Colonic mucosa (tissue), 4 donors: ENCODE data around the gene ARHGDIB. TPM values are rescaled to one million over a fixed set of nuclear protein-coding genes. Genes with fewer than 3 reads are reported as not detected.

ENCODE experiments used
- DNase-seq: peaks from one replicate; pipeline ENCODE4 v3.0.0-alpha.2; 2020
- H3K27ac ChIP-seq: fragments of 200-600 bp; one replicate; pipeline ENCODE4 v1.8.0; 2021
- H3K27me3 ChIP-seq: fragments of 200-600 bp; one replicate; pipeline ENCODE4 v1.8.0; 2021
- H3K36me3 ChIP-seq: fragments of 200-600 bp; one replicate; pipeline ENCODE4 v1.8.0; 2021
- H3K4me1 ChIP-seq: fragments of 200-600 bp; one replicate; pipeline ENCODE4 v1.8.0; 2021; ENCODE audit warnings: mild to moderate bottlenecking
- H3K4me3 ChIP-seq: fragments of 200-600 bp; one replicate; pipeline ENCODE4 v1.8.0; 2021
- H3K9ac ChIP-seq, 2 donors: one replicate each; pipeline ENCODE4 v1.7.0; 2013; ENCODE audit warnings: control low read depth in 2 of 2, low read depth in 2 of 2, low read length in 2 of 2
- H3K9me3 ChIP-seq: fragments of 200-600 bp; one replicate; pipeline ENCODE4 v1.8.0; 2021
- intact Hi-C: fragments of 100-400 bp; cut with DNase I; formaldehyde crosslinking; loops from one replicate; pipeline ENCODE4 v1.14.1; 2022
- total RNA-seq, 2 donors: library from RNA; stranded (reverse); fragmentation: NEBNext Ultra II Directional in 1 of 2; extraction: Animal tissue kit (Norgen Biotek cat#: 25700) in 1 of 2; gene quantifications; one replicate each; pipeline ENCODE4 v1.2.1, GENCODE V29; 2021
- TF ChIP-seq, protein P1 (sequence below): fragments of 200-600 bp; IDR thresholded peaks from one replicate; pipeline ENCODE4 v1.8.0; 2022; ENCODE audit warnings: antibody characterized with exemption, mild to moderate bottlenecking
- donor health status: healthy.
- donor health status: DM: no; HTN: no; CAD: no.
- donor health status: DM: no; HTN: no; CAD: no.

ARHGDIB gene
- total RNA-seq, 2 donors from 2014 or later, result 21.5 to 40.8 TPM

GRCh38 chr12:14907953-14908352 lies 53.4 kb downstream of the ARHGDIB start:
- Histone ChIP-seq H3K27ac (no peak overlapping the region), H3K9ac (no peak overlapping the region), H3K36me3 (no peaks in the 10 kb centered on the region), H3K9me3 (no peaks in the 10 kb centered on the region), H3K27me3 (no peaks in the 10 kb centered on the region), H3K4me1 (no peaks in the 10 kb centered on the region), H3K4me3 (no peak overlapping the region)
- DNase-seq, result no peak
- intact Hi-C loops, result no loop called here
- TF ChIP-seq, protein P1, sequence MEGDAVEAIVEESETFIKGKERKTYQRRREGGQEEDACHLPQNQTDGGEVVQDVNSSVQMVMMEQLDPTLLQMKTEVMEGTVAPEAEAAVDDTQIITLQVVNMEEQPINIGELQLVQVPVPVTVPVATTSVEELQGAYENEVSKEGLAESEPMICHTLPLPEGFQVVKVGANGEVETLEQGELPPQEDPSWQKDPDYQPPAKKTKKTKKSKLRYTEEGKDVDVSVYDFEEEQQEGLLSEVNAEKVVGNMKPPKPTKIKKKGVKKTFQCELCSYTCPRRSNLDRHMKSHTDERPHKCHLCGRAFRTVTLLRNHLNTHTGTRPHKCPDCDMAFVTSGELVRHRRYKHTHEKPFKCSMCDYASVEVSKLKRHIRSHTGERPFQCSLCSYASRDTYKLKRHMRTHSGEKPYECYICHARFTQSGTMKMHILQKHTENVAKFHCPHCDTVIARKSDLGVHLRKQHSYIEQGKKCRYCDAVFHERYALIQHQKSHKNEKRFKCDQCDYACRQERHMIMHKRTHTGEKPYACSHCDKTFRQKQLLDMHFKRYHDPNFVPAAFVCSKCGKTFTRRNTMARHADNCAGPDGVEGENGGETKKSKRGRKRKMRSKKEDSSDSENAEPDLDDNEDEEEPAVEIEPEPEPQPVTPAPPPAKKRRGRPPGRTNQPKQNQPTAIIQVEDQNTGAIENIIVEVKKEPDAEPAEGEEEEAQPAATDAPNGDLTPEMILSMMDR, result no peak

DNA sequence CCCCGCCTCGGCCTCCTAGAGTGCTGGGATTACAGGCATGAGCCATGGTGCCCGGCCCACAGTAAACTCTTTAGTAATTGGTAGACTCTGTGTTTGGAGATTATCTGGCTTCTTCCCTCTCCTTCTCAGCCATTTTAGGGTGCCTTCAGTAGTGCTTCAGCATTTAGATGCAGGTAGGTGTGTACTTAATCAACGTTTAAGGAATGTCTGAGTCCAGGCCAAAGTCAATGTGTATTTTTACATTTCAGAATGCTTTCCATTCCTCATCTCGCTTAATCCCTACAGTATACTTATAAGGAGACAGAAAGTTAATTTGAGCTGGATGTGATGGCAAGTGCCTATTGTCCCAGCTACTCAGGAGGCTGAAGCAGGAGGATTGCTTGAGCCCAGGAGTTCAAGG lies 55.3 kb downstream of the ARHGDIB start:
- Histone ChIP-seq H3K9ac (no peak overlapping the region), H3K9me3 (no peaks in the 10 kb centered on the region), H3K27me3 (no peaks in the 10 kb centered on the region), H3K4me1 (no peaks in the 10 kb centered on the region), H3K27ac (no peak overlapping the region), H3K4me3 (no peak overlapping the region), H3K36me3 (no peaks in the 10 kb centered on the region)
- intact Hi-C loops, result no loop called here
- no peak for DNase-seq
- TF ChIP-seq, protein P1, result no peak

- intact Hi-C loops, result no loop called here
- Histone ChIP-seq H3K4me1 (no peaks in the 10 kb centered on the region), H3K27me3 (no peaks in the 10 kb centered on the region), H3K27ac (no peak overlapping the region), H3K4me3 (no peak overlapping the region), H3K36me3 (no peaks in the 10 kb centered on the region), H3K9ac (no peak overlapping the region), H3K9me3 (no peaks in the 10 kb centered on the region)
- DNase-seq, result no peak
- TF ChIP-seq, protein P1, result no peak
Measured at GRCh38 chr12:14905269-14906004, 56.0 kb downstream of the ARHGDIB start.

GRCh38 chr12:14904854-14905253 lies 56.5 kb downstream of the ARHGDIB start:
- Histone ChIP-seq H3K36me3 (no peaks in the 10 kb centered on the region), H3K27me3 (no peaks in the 10 kb centered on the region), H3K9ac (no peak overlapping the region), H3K4me1 (no peaks in the 10 kb centered on the region), H3K4me3 (no peak overlapping the region), H3K27ac (no peak overlapping the region), H3K9me3 (no peaks in the 10 kb centered on the region)
- intact Hi-C loops, result no loop called here
- TF ChIP-seq, protein P1, result no peak
- no peak for DNase-seq

DNA sequence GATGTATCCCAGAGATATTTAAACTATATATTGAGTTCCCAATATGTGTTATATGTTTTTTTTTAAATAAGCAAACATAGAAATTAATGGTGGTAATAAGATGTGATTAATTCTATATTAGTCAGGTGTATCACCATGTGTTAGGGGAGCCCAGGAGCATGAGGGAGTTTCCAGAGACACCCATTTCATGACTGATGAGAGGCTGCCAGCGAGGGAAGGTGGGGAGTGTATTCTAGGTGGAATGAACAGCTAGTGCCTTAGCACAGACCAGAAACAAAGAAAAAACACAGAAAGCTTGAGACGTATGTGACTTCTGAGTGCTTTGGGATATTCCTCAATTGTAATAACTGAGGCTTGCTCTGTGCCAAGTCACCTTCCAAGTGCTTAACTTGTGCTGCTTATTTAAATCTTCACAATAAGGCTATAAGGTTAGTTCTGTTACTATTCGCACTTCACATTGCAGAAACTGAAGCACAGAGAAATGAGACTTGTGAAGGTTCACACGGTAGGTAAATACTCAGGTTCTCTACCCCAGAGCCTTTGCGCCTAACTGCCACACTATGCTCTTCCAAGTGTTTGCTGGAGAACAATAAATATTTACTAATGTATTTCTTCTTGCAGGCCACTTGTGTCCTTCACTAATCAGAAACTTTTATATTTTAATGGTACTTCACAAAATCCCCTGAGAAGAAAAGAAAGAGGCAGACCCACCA lies 57.9 kb downstream of the ARHGDIB start:
- no peak overlapping the region for H3K27ac ChIP-seq
- H3K9ac ChIP-seq, result no peak overlapping the region

More for the DNA sequence above, 57.9 kb downstream of the ARHGDIB start:
- TF ChIP-seq, protein P1, result no peak
- Histone ChIP-seq H3K36me3 (no peaks in the 10 kb centered on the region), H3K4me1 (no peaks in the 10 kb centered on the region), H3K9me3 (no peaks in the 10 kb centered on the region), H3K27me3 (no peaks in the 10 kb centered on the region), H3K4me3 (no peak overlapping the region)
- DNase-seq, result no peak
- intact Hi-C loops, result no loop called here
